GM19438 (cell line): ENCODE measurements around the gene ADAMTSL2.

Source experiments
- ATAC-seq: cut with Tn5 transposase; IDR thresholded peaks from one replicate; pipeline ENCODE4 v1.9.1; 2021; ENCODE audit warnings: low read depth; ENCODE audit not compliant: unreplicated experiment

The ADAMTSL2 gene

DNA sequence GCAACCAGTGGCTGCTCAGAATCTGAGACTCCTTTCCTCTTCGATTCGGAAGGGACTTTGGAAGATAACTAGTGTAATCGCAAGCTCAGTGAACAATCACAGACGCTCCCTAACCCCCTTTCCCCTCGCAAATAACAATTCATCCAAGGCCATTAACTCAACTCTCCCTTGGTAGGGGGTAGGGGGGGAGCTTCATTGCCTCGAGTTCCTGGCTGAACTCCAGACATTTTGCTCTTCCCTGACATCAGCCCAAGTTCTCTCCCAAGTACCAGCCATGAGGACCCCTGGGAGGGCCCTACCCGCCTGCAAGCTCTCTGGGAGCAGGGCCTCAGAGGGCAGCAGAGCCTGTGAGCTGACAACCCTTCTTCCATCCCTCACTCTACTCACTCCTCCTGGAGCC is 66.2 kb downstream of the ADAMTSL2 start:
- no peak for ATAC-seq

DNA sequence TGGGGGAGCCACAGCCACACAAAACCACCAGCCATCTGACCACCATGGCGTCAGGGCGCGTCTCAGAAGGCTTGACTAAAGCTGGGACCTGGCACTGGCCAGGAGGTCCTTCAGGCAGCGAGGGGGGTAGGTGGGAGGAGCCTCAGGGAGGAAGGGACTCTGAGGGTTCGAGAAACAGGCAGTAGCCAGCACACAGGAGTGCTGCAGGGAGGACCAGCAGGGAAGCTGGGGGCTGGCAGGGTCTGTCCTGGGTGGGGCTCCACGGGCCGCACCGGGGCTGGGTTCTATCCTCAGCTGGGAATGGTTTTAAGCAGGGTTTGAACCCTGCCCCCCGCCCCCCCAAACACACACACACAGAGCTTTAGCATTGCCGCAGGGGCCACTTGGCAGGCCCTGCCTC is 67.2 kb downstream of the ADAMTSL2 start:
- ATAC-seq: no peak

DNA sequence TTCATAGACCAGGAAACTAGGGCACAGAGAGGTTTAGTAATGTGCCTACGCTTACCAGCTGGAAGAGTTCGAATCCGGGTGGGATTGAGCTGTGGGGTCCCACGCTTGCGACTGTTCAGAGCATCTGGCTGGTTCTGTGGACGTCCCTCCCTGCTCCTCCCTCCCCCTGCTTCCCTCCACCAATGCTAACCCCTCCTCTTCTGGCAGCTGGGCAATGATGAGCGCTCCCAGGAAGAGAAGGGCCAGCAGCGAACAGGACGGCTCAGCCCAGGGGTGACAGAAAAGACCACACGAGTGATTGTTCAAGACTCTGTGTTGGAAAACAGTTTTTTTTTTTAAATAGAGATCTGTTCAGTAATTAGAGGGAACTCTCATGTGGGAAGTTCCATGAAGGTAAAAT is 67.8 kb downstream of the ADAMTSL2 start:
- no peak for ATAC-seq

DNA sequence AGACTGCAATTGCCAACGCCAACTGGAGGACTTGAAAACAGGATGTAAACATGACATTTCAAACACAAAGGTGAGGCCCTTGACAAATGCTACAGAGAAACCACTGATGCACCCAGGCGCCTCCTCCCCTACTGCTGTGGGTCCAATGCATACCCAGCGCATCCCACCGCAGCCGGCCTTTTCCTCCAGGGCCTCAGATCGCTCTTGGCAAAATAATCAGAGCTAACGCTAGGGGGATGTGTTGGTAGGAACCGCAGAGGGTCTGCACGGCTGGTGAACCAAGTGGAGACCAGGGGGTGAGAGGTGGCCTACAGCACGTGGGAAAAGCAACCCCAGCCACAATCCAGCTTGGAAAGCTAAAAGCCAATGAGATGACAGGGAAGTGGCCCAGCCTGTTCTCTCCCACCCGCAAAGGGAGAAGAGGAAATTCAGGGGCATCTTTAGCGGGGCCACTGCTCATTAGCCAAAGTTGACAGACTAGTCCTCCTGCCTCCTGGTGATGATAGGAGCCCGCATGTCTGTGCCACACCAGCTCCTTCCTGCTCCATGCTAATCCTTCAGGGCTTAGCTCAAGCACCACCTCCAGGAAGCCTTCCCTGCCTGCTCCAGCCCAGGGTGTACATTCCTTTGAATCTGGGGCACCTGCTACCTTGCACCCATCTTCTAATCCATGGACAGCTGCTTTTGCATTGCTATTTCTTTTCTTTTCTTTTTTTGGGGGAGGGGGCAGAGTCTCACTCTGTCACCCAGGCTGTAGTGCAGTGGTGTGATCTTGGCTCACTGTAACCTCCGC is 68.8 kb downstream of the ADAMTSL2 start:
- ATAC-seq: no peak

DNA sequence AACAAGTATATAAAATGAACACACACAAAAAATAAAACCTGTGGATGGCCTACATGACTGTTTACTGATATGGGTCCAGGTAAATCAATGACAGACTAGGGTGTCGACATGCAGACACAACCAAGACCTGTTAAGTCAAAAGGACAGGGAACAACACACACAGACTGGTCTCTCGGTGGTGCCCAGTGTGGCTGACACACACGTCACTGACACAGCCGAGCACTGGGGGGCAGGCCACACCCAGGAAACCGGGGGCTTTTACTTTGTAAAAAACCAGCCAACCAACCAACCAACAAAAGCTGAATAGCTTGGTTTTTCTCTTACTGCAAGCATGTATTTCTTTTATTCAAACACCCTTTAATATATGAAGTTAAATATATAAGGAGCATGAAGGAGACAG is 69.7 kb downstream of the ADAMTSL2 start:
- no peak for ATAC-seq

DNA sequence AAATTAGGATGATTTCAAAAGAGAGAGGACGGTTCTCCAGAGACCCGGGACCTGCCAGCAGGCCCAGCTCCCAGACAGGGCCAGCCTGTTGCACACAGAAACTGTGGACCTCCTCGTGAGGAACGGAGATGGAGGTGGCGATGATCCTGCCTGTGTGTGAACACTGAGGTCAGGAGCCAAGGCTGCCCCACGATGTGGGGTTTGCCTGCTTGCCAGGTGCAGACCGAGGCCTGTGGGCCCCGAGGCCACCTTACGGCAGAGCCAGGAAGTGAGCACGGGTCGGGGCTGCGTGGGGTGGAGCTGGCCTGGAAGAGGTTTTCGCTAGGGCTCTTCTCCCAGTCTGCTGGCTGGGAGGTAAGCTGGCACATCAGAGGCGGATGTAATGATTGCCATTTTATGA is 70.4 kb downstream of the ADAMTSL2 start:
- ATAC-seq: no peak

DNA sequence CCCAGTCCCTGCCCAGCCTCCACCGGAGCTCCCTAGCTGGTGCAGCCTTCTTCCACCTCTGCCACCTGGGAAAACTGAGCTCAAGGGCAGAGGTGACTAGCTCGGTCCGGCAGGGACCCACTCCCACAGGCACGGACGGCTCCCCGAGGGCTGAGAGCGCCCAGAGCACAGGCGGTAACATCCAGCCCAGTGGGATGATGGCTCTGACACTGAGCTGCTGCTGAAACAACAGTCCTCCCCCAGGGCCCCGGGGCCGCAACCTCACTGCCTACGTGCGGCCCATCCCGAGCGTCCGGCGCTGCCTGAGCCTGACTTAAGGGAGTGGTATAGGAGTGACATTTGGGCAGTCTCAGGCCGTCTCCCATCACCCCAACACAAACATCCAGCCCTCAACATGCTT is 70.9 kb downstream of the ADAMTSL2 start:
- ATAC-seq: no peak

DNA sequence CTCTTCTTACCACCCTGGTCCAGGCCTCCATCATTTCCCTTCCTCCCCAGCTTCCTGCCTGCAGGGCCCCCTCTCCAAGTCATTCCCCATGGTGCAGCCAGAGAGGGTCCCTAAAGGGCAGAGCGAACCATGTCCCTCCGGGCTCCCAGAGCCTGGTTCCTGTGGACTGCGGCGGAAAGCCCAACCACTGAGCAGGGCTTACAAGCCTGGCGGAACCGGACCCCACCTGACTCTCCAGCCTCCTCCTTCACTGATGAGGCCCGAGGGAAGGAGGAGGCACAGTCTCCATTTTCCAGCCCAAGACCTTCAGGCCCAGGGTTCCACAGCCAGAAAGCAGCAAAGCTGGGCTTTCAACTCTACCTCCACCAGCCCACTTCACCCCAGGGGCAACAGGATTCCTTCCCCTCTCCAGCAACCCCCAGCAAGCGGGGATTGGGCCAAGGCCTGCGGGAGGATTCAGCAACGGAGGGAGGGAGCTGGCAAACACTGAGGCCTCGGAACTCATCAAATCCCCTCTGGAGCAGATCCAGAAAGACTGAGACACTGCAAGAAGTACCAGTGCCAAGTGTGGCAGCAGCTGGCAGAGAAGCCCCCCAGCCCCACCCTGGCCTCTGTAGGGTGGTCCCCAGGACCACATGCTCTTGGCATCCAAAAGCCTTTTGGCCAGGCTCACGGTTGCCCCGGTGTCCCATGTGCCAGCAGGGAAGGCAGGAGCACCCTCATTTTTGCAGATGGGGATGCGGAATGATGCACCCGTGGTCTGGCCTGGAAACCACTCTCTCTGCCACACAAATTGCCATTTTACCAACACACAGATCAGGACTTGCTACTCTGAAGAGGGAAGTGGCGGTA is 71.6 kb downstream of the ADAMTSL2 start:
- ATAC-seq: no peak

DNA sequence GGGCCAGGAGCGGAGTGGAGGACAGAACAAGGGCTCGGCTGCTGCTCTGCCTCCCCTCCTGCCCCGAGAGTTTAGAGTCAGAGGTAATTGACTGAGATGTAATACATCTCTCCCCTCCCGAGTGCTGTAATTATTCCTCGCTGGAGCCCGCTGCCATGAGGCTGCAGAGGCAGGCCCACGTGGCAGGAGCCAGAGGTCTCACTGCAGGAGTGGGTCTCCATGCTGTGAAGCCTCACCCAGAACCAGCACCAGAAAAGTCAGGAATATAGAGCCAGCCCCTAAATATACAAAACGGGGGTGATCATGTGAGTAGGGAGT is 72.2 kb downstream of the ADAMTSL2 start:
- ATAC-seq: no peak

DNA sequence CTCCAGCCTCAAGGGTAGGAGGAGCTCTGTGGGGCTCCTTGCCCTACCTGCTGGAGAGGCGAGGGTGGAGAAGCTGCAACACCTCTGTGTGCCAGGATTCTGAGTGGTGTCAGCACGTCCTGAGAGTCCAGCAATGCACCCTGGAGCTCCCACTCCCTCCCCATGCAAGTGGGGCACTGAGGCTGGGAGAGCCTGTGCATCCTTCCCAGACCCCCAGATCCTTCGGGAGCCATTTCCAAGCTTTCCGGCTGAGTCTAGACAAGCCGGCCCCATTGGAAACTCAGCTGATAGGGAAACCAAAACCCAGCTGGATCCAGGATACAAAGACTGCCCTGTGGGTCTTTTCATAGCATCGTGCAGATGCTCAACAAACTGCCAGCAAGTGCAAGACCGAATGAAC is 72.9 kb downstream of the ADAMTSL2 start:
- ATAC-seq: no peak

DNA sequence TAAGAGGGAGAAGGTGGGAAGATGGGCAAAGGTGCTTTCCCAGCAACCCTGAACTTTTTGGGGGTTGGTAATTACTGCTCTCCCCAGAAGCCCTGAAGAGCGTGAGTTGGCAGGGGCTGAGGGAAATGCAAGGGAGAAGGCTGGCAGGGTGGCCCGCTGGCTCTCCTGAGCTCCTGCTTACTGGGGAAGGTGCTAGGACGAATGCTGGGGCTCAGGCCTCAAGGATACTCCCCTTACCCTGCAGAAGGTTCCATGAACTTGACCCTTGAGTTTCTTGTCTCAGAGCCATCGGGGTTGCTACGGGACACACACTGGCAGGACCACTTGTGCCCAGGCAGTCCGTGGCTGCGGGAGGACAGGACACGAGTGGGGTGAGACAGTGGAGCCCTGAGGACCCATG is 73.5 kb downstream of the ADAMTSL2 start:
- no peak for ATAC-seq

DNA sequence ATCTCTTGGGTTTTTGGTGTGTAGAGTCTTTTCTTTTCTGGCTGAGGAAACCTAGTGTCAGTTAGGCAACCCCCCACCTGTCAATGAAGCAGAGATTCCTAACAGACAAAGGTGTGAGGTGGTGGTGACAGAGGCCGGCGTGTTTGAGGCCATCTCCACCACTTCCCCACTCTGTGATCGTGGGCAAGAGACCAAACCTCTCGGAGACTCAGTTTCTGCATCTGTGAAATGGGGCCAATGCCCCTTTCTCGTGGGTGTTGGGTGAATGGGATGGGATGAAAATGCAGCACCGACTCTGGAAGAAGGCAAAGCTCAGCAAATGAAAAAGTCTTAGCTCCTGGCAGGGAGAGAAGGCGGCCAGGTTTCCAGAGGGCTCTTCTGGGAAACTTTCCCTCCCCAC is 73.9 kb downstream of the ADAMTSL2 start:
- no peak for ATAC-seq

DNA sequence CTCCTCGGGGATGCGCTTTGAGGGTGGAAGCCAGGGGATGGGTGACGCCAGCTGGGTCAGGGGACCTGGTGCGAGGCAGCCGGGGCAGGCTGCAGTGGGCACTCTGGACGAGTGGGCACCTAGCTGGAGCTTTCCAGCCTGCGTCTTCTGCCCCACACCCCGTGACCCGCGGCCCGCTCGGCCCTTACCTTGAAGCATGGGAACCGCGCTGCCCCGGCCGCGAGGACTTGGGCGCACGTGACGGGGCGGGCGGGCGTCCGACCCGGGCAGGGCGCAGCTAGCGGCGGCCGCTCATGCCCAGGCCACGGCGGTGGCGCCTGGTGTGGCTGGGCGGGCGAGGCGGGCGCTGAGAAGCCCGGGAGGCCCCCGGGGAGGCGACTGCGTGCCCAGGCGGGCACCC is 74.4 kb downstream of the ADAMTSL2 start:
- no peak for ATAC-seq

DNA sequence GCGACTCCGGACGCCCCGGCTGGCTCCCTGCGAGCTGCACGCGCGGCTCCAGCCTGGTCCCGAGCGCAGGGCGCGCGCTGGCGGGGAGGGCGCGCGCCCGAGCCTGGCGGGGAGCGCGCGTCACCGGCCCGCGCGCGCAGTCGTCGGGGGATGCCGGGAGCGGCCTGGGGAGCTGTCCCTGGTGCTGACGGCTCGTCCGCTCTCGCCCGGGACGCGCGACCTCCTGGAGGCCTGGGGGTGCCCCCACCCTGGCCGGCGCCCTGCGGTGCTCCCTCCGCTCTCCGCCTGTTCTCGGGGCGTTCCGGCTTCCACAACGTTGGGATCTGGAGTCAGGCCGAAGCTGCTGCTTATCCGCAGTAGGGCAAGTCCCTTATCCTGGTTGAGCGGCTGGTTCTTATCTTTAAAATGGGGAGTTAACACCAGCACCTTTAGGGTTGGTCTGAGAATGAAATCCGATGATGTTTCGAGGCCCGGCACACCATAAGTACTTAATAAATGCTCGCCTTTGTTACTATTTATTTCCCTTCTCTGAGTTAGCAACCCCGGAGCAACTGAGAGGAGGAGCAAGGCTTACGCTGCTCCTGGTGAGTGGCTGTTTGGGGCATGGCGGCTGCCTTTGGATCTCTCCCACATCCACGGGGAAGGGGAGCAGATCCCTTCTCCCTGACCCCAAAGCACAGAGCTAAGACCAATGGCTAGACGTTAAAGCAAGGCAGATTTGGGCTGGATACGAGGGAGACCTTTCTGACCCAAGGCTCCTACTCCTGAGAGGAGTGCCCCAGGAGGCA is 75.0 kb downstream of the ADAMTSL2 start, which contains the start of gene FAM163B:
Gene FAM163B (minus strand): TSS at position 79 of the 788 bp plus-strand sequence. CDS start 29,166 bp downstream, outside the sequence.
- no peak for ATAC-seq

DNA sequence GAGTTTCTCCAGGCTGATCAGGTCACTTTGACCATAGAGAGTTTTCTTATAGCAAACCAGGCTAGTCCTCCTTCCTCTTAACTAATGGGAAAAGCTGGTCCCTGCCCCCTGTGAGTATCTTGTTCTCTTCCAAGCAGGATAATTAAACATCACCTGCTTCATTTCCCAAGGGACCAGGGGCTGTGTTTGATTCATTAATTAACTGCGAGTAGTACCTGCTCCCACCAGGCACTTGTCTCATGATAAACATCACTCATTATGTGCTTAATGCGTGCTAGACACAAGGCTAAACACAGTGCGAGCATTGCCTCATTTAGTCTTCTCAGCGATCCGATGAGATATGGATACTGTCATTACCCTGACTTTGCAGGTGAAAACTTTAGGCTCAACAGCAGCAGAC is 76.3 kb downstream of the ADAMTSL2 start:
- no peak for ATAC-seq

DNA sequence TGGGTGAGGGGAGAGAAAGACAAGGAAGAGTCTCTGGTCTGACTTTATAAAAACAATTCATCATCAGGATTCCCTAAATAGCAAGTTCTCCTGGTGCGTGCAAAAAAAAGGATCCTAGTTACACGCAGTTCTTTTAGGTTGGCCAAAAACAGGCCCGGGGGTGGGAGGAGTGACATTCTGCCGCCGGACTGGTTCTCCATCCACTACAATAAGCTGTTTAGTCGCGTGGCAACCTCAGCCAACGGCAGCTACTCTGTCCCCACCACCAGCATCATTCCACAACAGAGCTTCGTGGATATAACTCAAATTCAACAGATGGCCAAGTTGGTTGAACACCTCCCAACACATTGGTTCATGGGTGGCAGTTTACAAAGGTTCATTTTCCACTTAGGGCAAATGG is 77.5 kb downstream of the ADAMTSL2 start:
- no peak for ATAC-seq

DNA sequence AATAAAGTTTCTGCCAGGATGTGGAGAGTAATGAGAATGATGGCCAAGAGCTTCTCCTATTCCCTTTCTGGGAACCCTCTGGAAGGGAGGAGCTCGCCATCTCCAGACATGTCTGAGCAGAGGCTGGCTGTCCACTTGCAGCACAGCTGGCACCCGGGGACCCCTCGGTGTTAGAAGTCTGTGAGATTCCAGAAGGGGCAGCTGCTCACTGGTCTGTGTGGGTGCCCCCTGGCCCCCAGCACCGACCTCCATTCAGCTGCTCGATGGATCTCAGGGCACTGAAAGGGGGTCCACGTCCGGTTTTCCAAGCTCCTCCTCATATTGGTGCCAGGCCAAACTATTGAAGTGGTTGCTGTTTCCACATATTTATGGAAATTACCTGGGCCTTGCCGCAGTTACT is 78.3 kb downstream of the ADAMTSL2 start:
- ATAC-seq: no peak

DNA sequence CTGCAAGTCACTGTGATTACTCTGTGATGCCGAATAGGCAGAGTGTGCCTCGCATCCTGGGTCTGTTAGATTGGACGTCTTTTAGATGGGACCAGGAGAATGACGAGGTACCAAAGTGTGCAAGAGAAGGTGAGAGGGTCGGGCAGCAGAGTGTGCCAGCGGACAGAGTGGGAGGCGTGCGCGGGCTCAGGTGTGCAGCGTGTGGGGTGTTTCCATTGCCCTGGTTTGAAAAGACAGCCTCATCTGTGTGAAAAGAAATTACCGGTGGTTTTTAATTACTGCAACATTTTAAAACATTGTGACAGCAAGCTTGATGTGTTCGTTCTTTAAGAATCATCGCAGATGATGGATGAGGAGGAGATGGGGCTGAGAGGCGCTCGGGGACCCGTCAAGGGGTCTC is 78.9 kb downstream of the ADAMTSL2 start:
- no peak for ATAC-seq

DNA sequence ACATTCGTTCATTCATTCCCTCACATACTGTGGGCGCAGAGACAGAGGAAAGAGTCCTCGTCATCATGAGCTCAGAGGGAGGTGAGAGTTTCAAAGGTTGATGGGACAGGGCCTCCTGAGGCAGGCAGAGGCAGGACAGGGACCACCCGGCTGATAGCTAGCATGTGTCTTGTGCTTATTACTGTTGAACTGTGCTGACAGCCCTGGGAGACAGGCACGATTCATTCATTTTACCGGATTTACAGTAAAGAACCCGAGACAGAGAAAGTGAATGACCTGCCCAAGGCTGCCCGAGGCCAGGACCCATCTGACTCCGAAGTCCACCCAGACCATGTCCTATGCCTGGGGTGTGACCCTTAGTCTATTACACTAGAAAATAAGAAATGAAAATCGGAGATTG is 79.6 kb downstream of the ADAMTSL2 start:
- ATAC-seq: no peak

DNA sequence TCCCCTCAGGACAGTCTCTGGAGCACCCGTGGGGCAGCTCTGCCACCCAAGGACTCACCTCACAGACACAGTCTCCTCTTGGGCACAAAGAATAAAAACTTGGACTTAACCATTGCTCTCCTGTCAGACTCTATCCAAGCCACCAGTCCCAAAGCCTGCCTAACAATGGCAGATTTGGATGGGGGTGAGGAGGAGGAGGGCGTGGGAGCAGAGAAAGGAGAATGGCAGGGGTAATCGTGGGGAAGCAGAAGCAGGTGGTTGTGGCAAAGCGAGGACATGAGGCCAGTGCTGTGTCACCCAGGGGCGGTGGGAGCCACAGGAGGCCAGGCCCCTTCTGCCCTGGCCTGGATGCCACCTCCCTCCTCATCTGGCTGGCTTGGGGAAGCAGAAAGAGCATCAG is 80.2 kb downstream of the ADAMTSL2 start:
- ATAC-seq: no peak

DNA sequence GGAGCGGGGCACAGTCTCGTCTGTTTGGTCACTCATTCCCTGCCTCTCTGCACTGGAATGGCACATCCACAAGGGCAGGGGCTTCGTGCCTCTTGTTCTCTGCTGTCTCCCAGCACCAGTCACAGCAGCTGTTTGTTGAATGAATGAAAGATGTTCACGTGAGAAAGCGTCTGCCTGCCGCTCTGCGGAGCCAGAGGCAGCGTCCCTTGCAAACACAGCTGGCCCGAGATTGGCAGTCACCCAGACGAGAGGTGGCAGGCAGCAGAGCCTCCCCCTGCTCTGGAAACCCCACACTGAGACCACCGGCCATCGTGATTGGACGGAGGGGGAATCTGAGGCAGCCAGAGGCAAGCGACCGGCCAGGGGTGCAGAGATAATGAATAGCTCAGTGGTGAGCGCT is 80.7 kb downstream of the ADAMTSL2 start:
- ATAC-seq: no peak
